Renal cortical epithelial cell (primary cell): ENCODE results near the gene SHISA3. TPM values are rescaled to one million over a fixed set of nuclear protein-coding genes. Genes with fewer than 3 reads are reported as not detected.

ENCODE experiments used
- DNase-seq: peaks from one replicate; pipeline ENCODE4 v3.0.0-alpha.2; 2011; ENCODE audit warnings: low read depth
- total RNA-seq: library from RNA; depleted of rRNA; stranded (reverse); fragments of >200 nt; gene quantifications from 2 replicates; pipeline ENCODE4 v1.2.3, GENCODE V29; 2014

SHISA3 gene
- total RNA-seq, 1 donor from 2014 or later, result 0.20 TPM

GRCh38 chr4:42445038-42445437 is 47.8 kb downstream of the SHISA3 start:
- DNase-seq, result no peak

- DNase-seq, result no peak
Measured at GRCh38 chr4:42446823-42447222, 49.5 kb downstream of the SHISA3 start.

Other genes with a start within 250 kb of the SHISA3 start
- gene BEND4, start 244.8 kb upstream of the SHISA3 start, total RNA-seq, result not detected in 2 replicates